HL-60 (cell line): ENCODE measurements around the gene SEC22B.
"Not testable (repeated sequence)": the region's sequence is repeated elsewhere in the genome, so short reads cannot be mapped to it uniquely, and the experiment has no call there.

Experiments used
- GABPA ChIP-seq: IDR thresholded peaks from 2 replicates; pipeline ENCODE4 v1.6.1; 2012; ENCODE audit warnings: low read depth
- POLR2AphosphoS5 ChIP-seq: IDR thresholded peaks from 2 replicates; pipeline ENCODE4 v1.6.1; 2012; ENCODE audit warnings: low read depth
- SPI1 ChIP-seq: IDR thresholded peaks from 2 replicates; pipeline ENCODE4 v1.6.1; 2012; ENCODE audit warnings: low read depth, mild to moderate bottlenecking, borderline replicate concordance
- TF ChIP-seq, protein P1 (sequence below): IDR thresholded peaks from one replicate; pipeline ENCODE4 v1.5.1; 2011; ENCODE audit warnings: low read length, control low read depth, inconsistent platforms; ENCODE audit not compliant: insufficient read depth

- TF ChIP-seq, protein P1, sequence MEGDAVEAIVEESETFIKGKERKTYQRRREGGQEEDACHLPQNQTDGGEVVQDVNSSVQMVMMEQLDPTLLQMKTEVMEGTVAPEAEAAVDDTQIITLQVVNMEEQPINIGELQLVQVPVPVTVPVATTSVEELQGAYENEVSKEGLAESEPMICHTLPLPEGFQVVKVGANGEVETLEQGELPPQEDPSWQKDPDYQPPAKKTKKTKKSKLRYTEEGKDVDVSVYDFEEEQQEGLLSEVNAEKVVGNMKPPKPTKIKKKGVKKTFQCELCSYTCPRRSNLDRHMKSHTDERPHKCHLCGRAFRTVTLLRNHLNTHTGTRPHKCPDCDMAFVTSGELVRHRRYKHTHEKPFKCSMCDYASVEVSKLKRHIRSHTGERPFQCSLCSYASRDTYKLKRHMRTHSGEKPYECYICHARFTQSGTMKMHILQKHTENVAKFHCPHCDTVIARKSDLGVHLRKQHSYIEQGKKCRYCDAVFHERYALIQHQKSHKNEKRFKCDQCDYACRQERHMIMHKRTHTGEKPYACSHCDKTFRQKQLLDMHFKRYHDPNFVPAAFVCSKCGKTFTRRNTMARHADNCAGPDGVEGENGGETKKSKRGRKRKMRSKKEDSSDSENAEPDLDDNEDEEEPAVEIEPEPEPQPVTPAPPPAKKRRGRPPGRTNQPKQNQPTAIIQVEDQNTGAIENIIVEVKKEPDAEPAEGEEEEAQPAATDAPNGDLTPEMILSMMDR: not testable (repeated sequence)
- TF ChIP-seq POLR2AphosphoS5, SPI1, GABPA: not testable (repeated sequence)
Measured at GRCh38 chr1:120144169-120144568, 32.2 kb downstream of the SEC22B start.
